Measurements from ENCODE around the gene NAT8L.

The NAT8L gene

GRCh38 chr4:2068198-2068470 lies 9.0 kb downstream of the NAT8L start:
- ChIA-PET POLR2A (no interaction called here), CTCF (no interaction called here)
- no peak for TF ChIP-seq CTCF (IDR thresholded peaks at IDR 0.05; ENCODE audit: insufficient read depth, low read length, missing control alignments)
- no peak overlapping the region for H3K4me3 ChIP-seq (ENCODE audit: low read depth, low read length)
- DNase-seq (ENCODE audit: low read depth, low spot score) = no peak

GRCh38 chr4:2068566-2068965 lies 9.4 kb downstream of the NAT8L start:
- no peak for TF ChIP-seq CTCF (IDR thresholded peaks at IDR 0.05; ENCODE audit: insufficient read depth, low read length, missing control alignments)
- no peak overlapping the region for H3K4me3 ChIP-seq (ENCODE audit: low read depth, low read length)
- no peak for DNase-seq (ENCODE audit: low read depth, low spot score)
- ChIA-PET CTCF (no interaction called here), POLR2A (no interaction called here)

- no peak for DNase-seq (ENCODE audit: low read depth, low spot score)
- no peak overlapping the region for H3K4me3 ChIP-seq (ENCODE audit: low read depth, low read length)
- ChIA-PET CTCF (no interaction called here), POLR2A (no interaction called here)
- TF ChIP-seq CTCF (IDR thresholded peaks at IDR 0.05; ENCODE audit: insufficient read depth, low read length, missing control alignments) = no peak
These were observed 10.2 kb downstream of the NAT8L start for GRCh38 chr4:2069161-2069971.

GRCh38 chr4:2069986-2070385 lies 10.9 kb downstream of the NAT8L start:
- DNase-seq (ENCODE audit: low read depth, low spot score) = no peak
- TF ChIP-seq CTCF (IDR thresholded peaks at IDR 0.05; ENCODE audit: insufficient read depth, low read length, missing control alignments) = no peak
- ChIA-PET CTCF (no interaction called here), POLR2A (no interaction called here)
- H3K4me3 ChIP-seq (ENCODE audit: low read depth, low read length) = no peak overlapping the region

- CTCF ChIA-PET = interaction anchor here (1.2 kb wide), 1 partner anchor 20 kb away, joined by 3 read pairs; no protein-coding TSS in a partner anchor
- H3K4me3 ChIP-seq (ENCODE audit: low read depth, low read length) = no peak overlapping the region
- POLR2A ChIA-PET = no interaction called here
- DNase-seq (ENCODE audit: low read depth, low spot score) = no peak
- TF ChIP-seq CTCF (IDR thresholded peaks at IDR 0.05; ENCODE audit: insufficient read depth, low read length, missing control alignments) = no peak
These were observed 11.5 kb downstream of the NAT8L start for GRCh38 chr4:2070421-2071251.

- no peak overlapping the region for H3K4me3 ChIP-seq (ENCODE audit: low read depth, low read length)
- CTCF ChIA-PET = interaction anchor here (1.2 kb wide), 1 partner anchor 19 kb away, joined by 3 read pairs; no protein-coding TSS in a partner anchor
- TF ChIP-seq CTCF (IDR thresholded peaks at IDR 0.05; ENCODE audit: insufficient read depth, low read length, missing control alignments) = no peak
- no peak for DNase-seq (ENCODE audit: low read depth, low spot score)
- POLR2A ChIA-PET = no interaction called here
These were observed 12.3 kb downstream of the NAT8L start for GRCh38 chr4:2071252-2071911.

Measured in AG04449 (cell line).